Esophagus muscularis mucosa (tissue), 4 donors: ENCODE data around the gene VMAC. TPM values are rescaled to one million over a fixed set of nuclear protein-coding genes. Genes with fewer than 3 reads are reported as not detected.
"Not testable (repeated sequence)": the region's sequence is repeated elsewhere in the genome, so short reads cannot be mapped to it uniquely, and the experiment has no call there.

ENCODE experiments used
- DNase-seq: peaks from one replicate; pipeline ENCODE4 v3.0.0-alpha.2; 2017; ENCODE audit errors: extremely low spot score
- H3K27ac ChIP-seq, 4 donors: fragments of 200-600 bp; sonication (generic); replicated peaks in 1 of 4; 1 replicate in 3 of 4; 2 replicates in 1 of 4; pipeline ENCODE4 v1.5.1; 2016 to 2019; ENCODE audit warnings: mild to moderate bottlenecking in 1 of 4
- H3K27me3 ChIP-seq, 4 donors: fragments of 200-600 bp; sonication (generic); one replicate each; pipeline versions ENCODE4 v1.5.1 to v1.6.0; 2016 to 2019
- H3K36me3 ChIP-seq, 4 donors: fragments of 200-600 bp; sonication (generic); one replicate each; pipeline ENCODE4 v1.5.1; 2016 to 2019
- H3K4me1 ChIP-seq, 4 donors: fragments of 200-600 bp; sonication (generic); one replicate each; pipeline ENCODE4 v1.5.1; 2016 to 2019
- H3K4me3 ChIP-seq, 4 donors: fragments of 200-600 bp; sonication (generic); 1 replicate in 2 of 4; 2 replicates in 2 of 4; pipeline ENCODE4 v1.5.1; 2016 to 2019; ENCODE audit warnings: mild to moderate bottlenecking in 4 of 4, moderate library complexity in 1 of 4
- H3K9me3 ChIP-seq, 4 donors: fragments of 200-600 bp; sonication (generic); 1 replicate in 3 of 4; 2 replicates in 1 of 4; pipeline ENCODE4 v1.5.1; 2016 to 2019
- CTCF ChIP-seq, 3 experiments: fragments of 200-600 bp in 2 of 3; fragments of 450-650 bp in 1 of 3; sonication (generic) in 2 of 3; IDR thresholded peaks; one replicate each; pipeline ENCODE4 v1.5.1; 2017 to 2019; ENCODE audit warnings: antibody characterized with exemption in 3 of 3, mild to moderate bottlenecking in 2 of 3, moderate library complexity in 1 of 3
- EP300 ChIP-seq: sonication (generic); formaldehyde crosslinking; IDR thresholded peaks from one replicate; pipeline ENCODE4 v1.6.1; 2017; ENCODE audit warnings: antibody characterized with exemption
- POLR2A ChIP-seq: fragments of 450-650 bp; IDR thresholded peaks from one replicate; pipeline ENCODE4 v1.6.1; 2017; ENCODE audit warnings: antibody characterized with exemption, moderate library complexity, mild to moderate bottlenecking, low read depth
- POLR2AphosphoS5 ChIP-seq, 2 donors: sonication (generic); formaldehyde crosslinking; IDR thresholded peaks; one replicate each; pipeline ENCODE4 v1.6.1; 2017; ENCODE audit warnings: antibody characterized with exemption in 2 of 2
- WGBS: methylation state at CpG from one replicate; pipeline ENCODE4 v1.1.5; 2018; 5-methylcytosine and 5-hydroxymethylcytosine counted together
- intact Hi-C: fragments of 100-400 bp; cut with DNase I; formaldehyde crosslinking; loops from one replicate; pipeline ENCODE4 v1.15.1; 2023
- total RNA-seq, 4 donors: library from RNA; depleted of rRNA; stranded (reverse); fragments of >200 nt; gene quantifications; one replicate each; pipeline versions ENCODE4 v1.1.0 to v1.2.1, GENCODE V29; 2016

VMAC gene
- total RNA-seq, 4 donors from 2014 or later = 5.0 to 12.5 (median 7.6) TPM

GRCh38 chr19:5870986-5871394, 33.7 kb upstream of the VMAC start:
- peaks cover 0 to 2% (median 0%) of the 10 kb centered on the region in 4 donors for H3K4me1 ChIP-seq
- no peak for DNase-seq
- intact Hi-C loops = no loop called here
- H3K9me3 ChIP-seq = no peaks in the 10 kb centered on the region
- H3K27ac ChIP-seq = no peak overlapping the region
- no peaks in the 10 kb centered on the region for H3K36me3 ChIP-seq
- TF ChIP-seq POLR2A (no peak), POLR2AphosphoS5 (IDR thresholded peaks at IDR 0.05) (no peak), CTCF (IDR thresholded peaks at IDR 0.05) (no peak), EP300 (no peak)
- no peaks in the 10 kb centered on the region for H3K27me3 ChIP-seq
- no peak overlapping the region for H3K4me3 ChIP-seq
- 75% methylated on average over 12 of the region's 12 CpGs for WGBS

- peaks cover 0 to 26% (median 7%) of the 10 kb centered on the region in 4 donors for H3K4me1 ChIP-seq
- intact Hi-C loops = no loop called here
- no peaks in the 10 kb centered on the region for H3K9me3 ChIP-seq
- no peak overlapping the region for H3K4me3 ChIP-seq
- peaks cover 0 to 6% (median 0%) of the 10 kb centered on the region in 4 donors for H3K27me3 ChIP-seq
- TF ChIP-seq POLR2AphosphoS5 (IDR thresholded peaks at IDR 0.05) = no peak
- no peak for TF ChIP-seq CTCF (IDR thresholded peaks at IDR 0.05)
- no peak for TF ChIP-seq POLR2A
- no peak for TF ChIP-seq EP300
- H3K36me3 ChIP-seq = no peaks in the 10 kb centered on the region
- 84% methylated on average over 10 of the region's 12 CpGs for WGBS
- H3K27ac ChIP-seq = no peak overlapping the region
- DNase-seq = no peak
Measured at GRCh38 chr19:5873617-5874199, 31.0 kb upstream of the VMAC start.

GRCh38 chr19:5874496-5874895, 30.2 kb upstream of the VMAC start:
- DNase-seq, H3K36me3 ChIP-seq, H3K9me3 ChIP-seq, H3K27ac ChIP-seq, H3K4me3 ChIP-seq, intact Hi-C loops: not testable (repeated sequence)
- H3K4me1 ChIP-seq = peaks cover 0 to 33% (median 14%) of the 10 kb centered on the region in 4 donors
- peaks cover 0 to 13% (median 0%) of the 10 kb centered on the region in 4 donors for H3K27me3 ChIP-seq
- WGBS = 77% methylated on average over 7 of the region's 7 CpGs

- Histone ChIP-seq H3K4me1 (peaks cover 16 to 63% (median 43%) of the 10 kb centered on the region in 4 donors), H3K27ac (peak overlapping the region in 1 of 4 donors; percentile 27), H3K4me3 (no peak overlapping the region), H3K27me3 (peaks cover 0 to 15% (median 0%) of the 10 kb centered on the region in 4 donors), H3K36me3 (no peaks in the 10 kb centered on the region), H3K9me3 (no peaks in the 10 kb centered on the region)
- no peak for TF ChIP-seq EP300
- no peak for TF ChIP-seq POLR2A
- TF ChIP-seq POLR2AphosphoS5 (IDR thresholded peaks at IDR 0.05) = no peak
- WGBS = 83% methylated on average over 3 of the region's 8 CpGs
- no peak for DNase-seq
- intact Hi-C loops = no loop called here
Measured at GRCh38 chr19:5877427-5877826, 27.2 kb upstream of the VMAC start.

- peaks cover 16 to 66% (median 44%) of the 10 kb centered on the region in 4 donors for H3K4me1 ChIP-seq
- intact Hi-C loops = no loop called here
- TF ChIP-seq POLR2A (no peak), EP300 (no peak), CTCF (IDR thresholded peaks at IDR 0.05) (no peak), POLR2AphosphoS5 (IDR thresholded peaks at IDR 0.05) (no peak)
- no peak overlapping the region for H3K4me3 ChIP-seq
- H3K36me3 ChIP-seq = no peaks in the 10 kb centered on the region
- peak overlapping the region in 1 of 4 donors; percentile 27 for H3K27ac ChIP-seq
- DNase-seq = no peak
- no peaks in the 10 kb centered on the region for H3K9me3 ChIP-seq
- peaks cover 0 to 15% (median 0%) of the 10 kb centered on the region in 4 donors for H3K27me3 ChIP-seq
- 73% methylated on average over 4 of the region's 9 CpGs for WGBS
Measured at GRCh38 chr19:5877882-5878281, 26.8 kb upstream of the VMAC start.

GRCh38 chr19:5880196-5880595, 24.5 kb upstream of the VMAC start:
- DNase-seq = no peak
- Histone ChIP-seq H3K27me3 (peaks cover 0 to 15% (median 0%) of the 10 kb centered on the region in 4 donors), H3K36me3 (no peaks in the 10 kb centered on the region), H3K4me3 (peak overlapping the region in 1 of 4 donors; percentile 2), H3K4me1 (peaks cover 19 to 84% (median 60%) of the 10 kb centered on the region in 4 donors), H3K9me3 (no peaks in the 10 kb centered on the region), H3K27ac (peak overlapping the region; percentile 77 to 88 (median 86))
- 16% methylated on average over 6 of the region's 6 CpGs for WGBS
- TF ChIP-seq CTCF (IDR thresholded peaks at IDR 0.05) = no peak
- TF ChIP-seq POLR2A = no peak
- no peak for TF ChIP-seq POLR2AphosphoS5 (IDR thresholded peaks at IDR 0.05)
- no peak for TF ChIP-seq EP300
- intact Hi-C loops = no loop called here
